ENCODE results near the gene ACER3. TPM values are rescaled to one million over a fixed set of nuclear protein-coding genes. Genes with fewer than 3 reads are reported as not detected.
"Not testable (repeated sequence)": the region's sequence is repeated elsewhere in the genome, so short reads cannot be mapped to it uniquely, and the experiment has no call there.

Gene ACER3
- total RNA-seq, 1 donor from 2014 or later, result 9.7 TPM

- intact Hi-C loops (cut with DNase I), result no loop called here
- no peak for DNase-seq (ENCODE audit: low spot score)
Measured at GRCh38 chr11:76835928-76836612, 24.6 kb upstream of the ACER3 start.

- DNase-seq (ENCODE audit: low spot score), result no peak
- intact Hi-C loops (cut with DNase I), result no loop called here
Measured at GRCh38 chr11:76836613-76837291, 24.0 kb upstream of the ACER3 start.

GRCh38 chr11:76837696-76838677, 22.7 kb upstream of the ACER3 start:
- DNase-seq (ENCODE audit: low spot score), result no peak
- intact Hi-C loops (cut with DNase I), result no loop called here

GRCh38 chr11:76838678-76839068, 22.0 kb upstream of the ACER3 start:
- DNase-seq (ENCODE audit: low spot score), result no peak
- intact Hi-C loops (cut with DNase I), result no loop called here

GRCh38 chr11:76839311-76839710, 21.4 kb upstream of the ACER3 start:
- intact Hi-C loops (cut with DNase I), result no loop called here
- DNase-seq (ENCODE audit: low spot score), result no peak

- intact Hi-C loops (cut with DNase I), result no loop called here
- DNase-seq (ENCODE audit: low spot score), result no peak
Measured at GRCh38 chr11:76841923-76842452, 18.7 kb upstream of the ACER3 start.

- no peak for DNase-seq (ENCODE audit: low spot score)
- intact Hi-C loops (cut with DNase I), result no loop called here
Measured at GRCh38 chr11:76843907-76844306, 16.8 kb upstream of the ACER3 start.

- intact Hi-C loops (cut with DNase I), result no loop called here
- no peak for DNase-seq (ENCODE audit: low spot score)
Measured at GRCh38 chr11:76844511-76844910, 16.2 kb upstream of the ACER3 start.

GRCh38 chr11:76845069-76845468, 15.6 kb upstream of the ACER3 start:
- intact Hi-C loops (cut with DNase I), result no loop called here
- no peak for DNase-seq (ENCODE audit: low spot score)

GRCh38 chr11:76846441-76846840, 14.3 kb upstream of the ACER3 start:
- intact Hi-C loops (cut with DNase I), result no loop called here
- no peak for DNase-seq (ENCODE audit: low spot score)

GRCh38 chr11:76849376-76849775, 11.3 kb upstream of the ACER3 start:
- intact Hi-C loops (cut with DNase I), result no loop called here
- no peak for DNase-seq (ENCODE audit: low spot score)

- intact Hi-C loops (cut with DNase I), result no loop called here
- DNase-seq (ENCODE audit: low spot score), result no peak
Measured at GRCh38 chr11:76850130-76850529, 10.6 kb upstream of the ACER3 start.

- no peak for DNase-seq (ENCODE audit: low spot score)
- intact Hi-C loops (cut with DNase I), result no loop called here
Measured at GRCh38 chr11:76850815-76851214, 9.9 kb upstream of the ACER3 start.

GRCh38 chr11:76854709-76855108, 6.0 kb upstream of the ACER3 start:
- intact Hi-C loops (cut with DNase I), result no loop called here
- DNase-seq (ENCODE audit: low spot score), result no peak

- DNase-seq (ENCODE audit: low spot score), result not testable (repeated sequence)
Measured at GRCh38 chr11:76855670-76856069, 5.0 kb upstream of the ACER3 start.

GRCh38 chr11:76856106-76856505, 4.6 kb upstream of the ACER3 start:
- intact Hi-C loops (cut with DNase I), result no loop called here
- DNase-seq (ENCODE audit: low spot score), result no peak

More at GRCh38 chr11:76855670-76856069, 5.0 kb upstream of the ACER3 start:
- intact Hi-C loops (cut with DNase I), result not testable (repeated sequence)

- no peak for DNase-seq (ENCODE audit: low spot score)
- intact Hi-C loops (cut with DNase I), result no loop called here
Measured at GRCh38 chr11:76856571-76856970, 4.1 kb upstream of the ACER3 start.

GRCh38 chr11:76857781-76858410, 2.8 kb upstream of the ACER3 start:
- DNase-seq (ENCODE audit: low spot score), result no peak
- intact Hi-C loops (cut with DNase I), result no loop called here

- intact Hi-C loops (cut with DNase I), result loop anchor here (10.0 kb wide), 1 partner anchor 55 kb away; no protein-coding TSS in a partner anchor
- DNase-seq (ENCODE audit: low spot score), result no peak
Measured at GRCh38 chr11:76859708-76860227, 950 bp upstream of the ACER3 start.
